Measurements from ENCODE around the gene CRNN. TPM values are rescaled to one million over a fixed set of nuclear protein-coding genes. Genes with fewer than 3 reads are reported as not detected.

The CRNN gene
- polyA plus RNA-seq, 1 donor from 2014 or later: not detected

DNA sequence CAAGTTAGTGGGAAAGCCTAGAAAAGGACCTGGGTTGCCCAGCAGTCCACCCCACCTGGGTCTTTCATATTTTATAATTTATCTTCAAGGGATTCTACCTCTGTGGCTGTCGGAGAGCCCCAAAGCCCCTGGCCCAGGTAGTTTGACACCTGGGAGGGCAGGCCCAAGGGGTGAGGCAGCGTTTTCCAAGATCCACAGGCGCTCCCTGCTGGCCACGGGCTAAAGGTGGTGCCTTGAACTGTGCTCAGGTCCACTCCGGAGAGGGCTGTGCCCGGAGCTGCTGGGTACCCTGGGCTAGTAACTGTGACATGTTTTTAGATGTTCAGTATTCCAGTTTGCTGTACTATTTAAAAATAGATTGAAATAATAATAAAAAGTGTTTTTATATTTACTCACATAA lies 37.2 kb upstream of the CRNN start:
- Histone ChIP-seq H3F3A (ENCODE audit: insufficient read depth, low read length, poor library complexity, severe bottlenecking) (no peaks in the 10 kb centered on the region), H3K79me2 (replicated peaks; ENCODE audit: insufficient read depth, low read length) (no peaks in the 10 kb centered on the region), H3K36me3 (ENCODE audit: insufficient read depth, low read length) (no peaks in the 10 kb centered on the region), H2AFZ (ENCODE audit: low read depth, low read length) (no peak overlapping the region), H3K4me3 (ENCODE audit: low read length) (no peak overlapping the region), H3K9me3 (ENCODE audit: low read length) (no peaks in the 10 kb centered on the region), H3K27me3 (ENCODE audit: insufficient read depth, low read depth, low read length) (no peaks in the 10 kb centered on the region), H3K9me2 (ENCODE audit: insufficient read depth, low read length) (no peaks in the 10 kb centered on the region), H3K27ac (ENCODE audit: low read length) (no peak overlapping the region), H3K9ac (ENCODE audit: low read length) (no peak overlapping the region), H3K4me2 (ENCODE audit: low read length) (no peak overlapping the region), H4K20me1 (ENCODE audit: insufficient read depth) (no peaks in the 10 kb centered on the region)
- TF ChIP-seq TAF1 (IDR thresholded peaks at IDR 0.05; ENCODE audit: low read depth) (no peak), SMC3 (conservative IDR thresholded peaks at IDR 0.05; ENCODE audit: poor library complexity) (no peak), POLR2AphosphoS5 (IDR thresholded peaks at IDR 0.05) (no peak), EP300 (conservative IDR thresholded peaks at IDR 0.05; ENCODE audit: poor library complexity, severe bottlenecking) (no peak), MXI1 (conservative IDR thresholded peaks at IDR 0.05; ENCODE audit: poor library complexity, severe bottlenecking) (no peak), RAD21 (conservative IDR thresholded peaks at IDR 0.05) (no peak), EZH2 (IDR thresholded peaks at IDR 0.05; ENCODE audit: borderline replicate concordance, insufficient read depth, low read length, poor library complexity, severe bottlenecking) (no peak)
- TF ChIP-seq, protein P1, sequence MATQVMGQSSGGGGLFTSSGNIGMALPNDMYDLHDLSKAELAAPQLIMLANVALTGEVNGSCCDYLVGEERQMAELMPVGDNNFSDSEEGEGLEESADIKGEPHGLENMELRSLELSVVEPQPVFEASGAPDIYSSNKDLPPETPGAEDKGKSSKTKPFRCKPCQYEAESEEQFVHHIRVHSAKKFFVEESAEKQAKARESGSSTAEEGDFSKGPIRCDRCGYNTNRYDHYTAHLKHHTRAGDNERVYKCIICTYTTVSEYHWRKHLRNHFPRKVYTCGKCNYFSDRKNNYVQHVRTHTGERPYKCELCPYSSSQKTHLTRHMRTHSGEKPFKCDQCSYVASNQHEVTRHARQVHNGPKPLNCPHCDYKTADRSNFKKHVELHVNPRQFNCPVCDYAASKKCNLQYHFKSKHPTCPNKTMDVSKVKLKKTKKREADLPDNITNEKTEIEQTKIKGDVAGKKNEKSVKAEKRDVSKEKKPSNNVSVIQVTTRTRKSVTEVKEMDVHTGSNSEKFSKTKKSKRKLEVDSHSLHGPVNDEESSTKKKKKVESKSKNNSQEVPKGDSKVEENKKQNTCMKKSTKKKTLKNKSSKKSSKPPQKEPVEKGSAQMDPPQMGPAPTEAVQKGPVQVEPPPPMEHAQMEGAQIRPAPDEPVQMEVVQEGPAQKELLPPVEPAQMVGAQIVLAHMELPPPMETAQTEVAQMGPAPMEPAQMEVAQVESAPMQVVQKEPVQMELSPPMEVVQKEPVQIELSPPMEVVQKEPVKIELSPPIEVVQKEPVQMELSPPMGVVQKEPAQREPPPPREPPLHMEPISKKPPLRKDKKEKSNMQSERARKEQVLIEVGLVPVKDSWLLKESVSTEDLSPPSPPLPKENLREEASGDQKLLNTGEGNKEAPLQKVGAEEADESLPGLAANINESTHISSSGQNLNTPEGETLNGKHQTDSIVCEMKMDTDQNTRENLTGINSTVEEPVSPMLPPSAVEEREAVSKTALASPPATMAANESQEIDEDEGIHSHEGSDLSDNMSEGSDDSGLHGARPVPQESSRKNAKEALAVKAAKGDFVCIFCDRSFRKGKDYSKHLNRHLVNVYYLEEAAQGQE (IDR thresholded peaks at IDR 0.05; ENCODE audit: borderline replicate concordance): no peak
- TF ChIP-seq, protein P2, sequence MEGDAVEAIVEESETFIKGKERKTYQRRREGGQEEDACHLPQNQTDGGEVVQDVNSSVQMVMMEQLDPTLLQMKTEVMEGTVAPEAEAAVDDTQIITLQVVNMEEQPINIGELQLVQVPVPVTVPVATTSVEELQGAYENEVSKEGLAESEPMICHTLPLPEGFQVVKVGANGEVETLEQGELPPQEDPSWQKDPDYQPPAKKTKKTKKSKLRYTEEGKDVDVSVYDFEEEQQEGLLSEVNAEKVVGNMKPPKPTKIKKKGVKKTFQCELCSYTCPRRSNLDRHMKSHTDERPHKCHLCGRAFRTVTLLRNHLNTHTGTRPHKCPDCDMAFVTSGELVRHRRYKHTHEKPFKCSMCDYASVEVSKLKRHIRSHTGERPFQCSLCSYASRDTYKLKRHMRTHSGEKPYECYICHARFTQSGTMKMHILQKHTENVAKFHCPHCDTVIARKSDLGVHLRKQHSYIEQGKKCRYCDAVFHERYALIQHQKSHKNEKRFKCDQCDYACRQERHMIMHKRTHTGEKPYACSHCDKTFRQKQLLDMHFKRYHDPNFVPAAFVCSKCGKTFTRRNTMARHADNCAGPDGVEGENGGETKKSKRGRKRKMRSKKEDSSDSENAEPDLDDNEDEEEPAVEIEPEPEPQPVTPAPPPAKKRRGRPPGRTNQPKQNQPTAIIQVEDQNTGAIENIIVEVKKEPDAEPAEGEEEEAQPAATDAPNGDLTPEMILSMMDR (IDR thresholded peaks at IDR 0.05; ENCODE audit: poor library complexity, severe bottlenecking): no peak

DNA sequence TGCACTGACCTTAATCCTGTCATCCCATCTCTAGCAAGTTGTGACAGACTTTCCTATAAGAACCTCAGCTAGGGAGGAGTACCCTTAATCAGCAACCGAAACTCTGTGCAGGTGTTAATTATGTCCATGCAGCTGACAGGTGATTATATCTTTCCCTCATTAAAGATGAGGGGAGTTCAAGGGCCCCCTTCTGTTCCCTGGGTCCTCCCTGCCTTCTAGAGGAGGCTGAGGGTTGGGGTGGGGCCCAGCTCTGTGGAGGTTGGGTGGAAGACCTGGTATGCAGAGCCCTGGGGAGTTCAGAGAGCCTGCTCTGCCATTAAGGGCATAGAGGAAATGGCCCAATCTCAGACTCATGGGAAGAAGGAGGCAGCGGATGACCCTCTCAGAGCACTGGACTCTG lies 35.6 kb upstream of the CRNN start:
- Histone ChIP-seq H3K36me3 (ENCODE audit: insufficient read depth, low read length) (no peaks in the 10 kb centered on the region), H3K4me3 (ENCODE audit: low read length) (no peak overlapping the region), H3K9ac (ENCODE audit: low read length) (no peak overlapping the region), H3F3A (ENCODE audit: insufficient read depth, low read length, poor library complexity, severe bottlenecking) (no peaks in the 10 kb centered on the region), H3K9me3 (ENCODE audit: low read length) (no peaks in the 10 kb centered on the region), H3K27ac (ENCODE audit: low read length) (no peak overlapping the region), H3K79me2 (replicated peaks; ENCODE audit: insufficient read depth, low read length) (no peaks in the 10 kb centered on the region), H3K27me3 (ENCODE audit: insufficient read depth, low read depth, low read length) (no peaks in the 10 kb centered on the region), H3K4me2 (ENCODE audit: low read length) (no peak overlapping the region), H2AFZ (ENCODE audit: low read depth, low read length) (no peak overlapping the region), H4K20me1 (ENCODE audit: insufficient read depth) (no peaks in the 10 kb centered on the region), H3K9me2 (ENCODE audit: insufficient read depth, low read length) (no peaks in the 10 kb centered on the region)
- no peak for TF ChIP-seq SMC3 (conservative IDR thresholded peaks at IDR 0.05; ENCODE audit: poor library complexity)
- TF ChIP-seq RAD21 (conservative IDR thresholded peaks at IDR 0.05): no peak
- TF ChIP-seq, protein P1 (IDR thresholded peaks at IDR 0.05; ENCODE audit: borderline replicate concordance): no peak
- TF ChIP-seq TAF1 (IDR thresholded peaks at IDR 0.05; ENCODE audit: low read depth): no peak
- no peak for TF ChIP-seq MXI1 (conservative IDR thresholded peaks at IDR 0.05; ENCODE audit: poor library complexity, severe bottlenecking)
- TF ChIP-seq POLR2AphosphoS5 (IDR thresholded peaks at IDR 0.05): no peak
- TF ChIP-seq, protein P2 (IDR thresholded peaks at IDR 0.05; ENCODE audit: poor library complexity, severe bottlenecking): no peak
- no peak for TF ChIP-seq EP300 (conservative IDR thresholded peaks at IDR 0.05; ENCODE audit: poor library complexity, severe bottlenecking)
- TF ChIP-seq EZH2 (IDR thresholded peaks at IDR 0.05; ENCODE audit: borderline replicate concordance, insufficient read depth, low read length, poor library complexity, severe bottlenecking): no peak

Measured in neural cell (in vitro differentiated cells).